OCI-LY1 (cell line): ENCODE results near the gene HM13.

Experiments
- EZH2 ChIP-seq: fragments of 200-600 bp; sonication (generic), shearing (Covaris generic); IDR thresholded peaks from 2 replicates; pipeline ENCODE4 v1.8.0; 2017; ENCODE audit warnings: borderline replicate concordance, mixed run types, mild to moderate bottlenecking, antibody characterized with exemption, low read length, moderate library complexity, mixed read lengths
- TF ChIP-seq, protein P1 (sequence below): fragments of 200-600 bp; sonication (generic), shearing (Covaris generic); IDR thresholded peaks from 2 replicates; pipeline ENCODE4 v1.5.1; 2017; ENCODE audit warnings: mild to moderate bottlenecking, antibody characterized with exemption, low read length, moderate library complexity, mixed read lengths

DNA sequence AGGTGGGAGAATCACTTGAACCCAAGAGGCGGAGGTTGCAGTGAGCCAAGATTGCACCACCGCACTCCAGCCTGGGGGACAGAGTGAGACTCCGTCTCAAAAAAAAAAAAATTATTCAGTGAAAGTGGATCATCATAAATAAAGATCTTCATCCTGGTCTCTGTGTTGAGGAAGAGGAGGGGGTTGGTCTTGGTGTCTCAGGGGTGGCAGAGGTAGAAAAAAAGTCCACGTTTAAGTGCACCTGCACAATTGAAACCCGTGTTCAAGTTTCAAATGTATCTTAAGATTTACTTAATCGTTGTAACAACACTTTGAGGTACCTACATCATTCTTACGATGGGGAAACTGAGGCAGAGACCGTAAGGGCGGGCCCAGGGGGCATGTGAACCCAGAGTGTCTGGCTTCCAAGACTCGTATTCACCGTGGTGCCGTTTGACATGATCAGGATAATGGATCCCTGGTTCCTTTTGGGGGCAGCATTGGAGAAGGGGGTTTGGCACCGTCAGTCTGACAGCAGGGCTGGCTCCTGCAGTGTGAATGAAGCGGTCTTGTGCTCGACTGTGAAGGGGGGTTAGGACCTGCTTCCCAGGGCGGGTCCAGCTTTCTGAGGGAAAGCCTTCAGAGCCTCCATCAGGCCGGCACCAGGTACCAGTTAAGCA, 57.9 kb downstream of the HM13 start:
- TF ChIP-seq, protein P1, sequence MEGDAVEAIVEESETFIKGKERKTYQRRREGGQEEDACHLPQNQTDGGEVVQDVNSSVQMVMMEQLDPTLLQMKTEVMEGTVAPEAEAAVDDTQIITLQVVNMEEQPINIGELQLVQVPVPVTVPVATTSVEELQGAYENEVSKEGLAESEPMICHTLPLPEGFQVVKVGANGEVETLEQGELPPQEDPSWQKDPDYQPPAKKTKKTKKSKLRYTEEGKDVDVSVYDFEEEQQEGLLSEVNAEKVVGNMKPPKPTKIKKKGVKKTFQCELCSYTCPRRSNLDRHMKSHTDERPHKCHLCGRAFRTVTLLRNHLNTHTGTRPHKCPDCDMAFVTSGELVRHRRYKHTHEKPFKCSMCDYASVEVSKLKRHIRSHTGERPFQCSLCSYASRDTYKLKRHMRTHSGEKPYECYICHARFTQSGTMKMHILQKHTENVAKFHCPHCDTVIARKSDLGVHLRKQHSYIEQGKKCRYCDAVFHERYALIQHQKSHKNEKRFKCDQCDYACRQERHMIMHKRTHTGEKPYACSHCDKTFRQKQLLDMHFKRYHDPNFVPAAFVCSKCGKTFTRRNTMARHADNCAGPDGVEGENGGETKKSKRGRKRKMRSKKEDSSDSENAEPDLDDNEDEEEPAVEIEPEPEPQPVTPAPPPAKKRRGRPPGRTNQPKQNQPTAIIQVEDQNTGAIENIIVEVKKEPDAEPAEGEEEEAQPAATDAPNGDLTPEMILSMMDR = no peak
- TF ChIP-seq EZH2 = no peak
